GM12872 (cell line): ENCODE measurements around the gene FRMD4A.

ENCODE experiments used
- CTCF ChIP-seq: IDR thresholded peaks from 3 replicates; pipeline ENCODE4 v1.5.1; 2011; ENCODE audit warnings: low read depth, mild to moderate bottlenecking, low read length, moderate library complexity; ENCODE audit not compliant: insufficient read depth

FRMD4A gene

GRCh38 chr10:13658871-13659685 is 671.6 kb downstream of the FRMD4A start:
- no peak for TF ChIP-seq CTCF

GRCh38 chr10:13658264-13658663 is 672.5 kb downstream of the FRMD4A start:
- TF ChIP-seq CTCF = no peak

GRCh38 chr10:13657101-13657680 is 673.5 kb downstream of the FRMD4A start:
- no peak for TF ChIP-seq CTCF

GRCh38 chr10:13656337-13657100 is 674.2 kb downstream of the FRMD4A start:
- no peak for TF ChIP-seq CTCF

GRCh38 chr10:13654846-13655245 is 675.9 kb downstream of the FRMD4A start:
- no peak for TF ChIP-seq CTCF

- no peak for TF ChIP-seq CTCF
Measured at GRCh38 chr10:13654118-13654830, 676.5 kb downstream of the FRMD4A start.

- TF ChIP-seq CTCF = no peak
Measured at GRCh38 chr10:13652860-13653259, 677.9 kb downstream of the FRMD4A start.
